ENCODE measurements around the gene PROSER3.

The PROSER3 gene

DNA sequence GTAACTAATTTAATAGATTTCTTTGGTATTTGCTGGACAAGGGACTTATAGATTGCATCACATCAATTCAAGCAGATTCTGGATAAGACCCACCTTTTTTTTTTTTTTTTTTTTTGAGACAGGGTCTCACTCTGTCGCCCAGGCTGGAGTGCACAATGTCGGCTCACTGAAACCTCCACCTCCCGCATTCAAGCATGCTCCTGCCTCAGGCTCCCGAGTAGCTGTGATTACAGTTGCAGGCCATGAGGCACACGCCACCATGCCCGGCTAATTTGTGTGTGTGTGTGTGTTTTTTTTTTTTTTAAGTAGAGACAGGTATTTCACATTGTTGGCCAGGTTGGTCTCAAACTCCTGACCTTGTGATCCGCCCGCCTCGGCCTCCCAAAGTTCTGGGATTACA lies 58.9 kb downstream of the PROSER3 start:
- in situ Hi-C loops (cut with HindIII; ENCODE audit: low sequenced_read_pairs): no loop called here

DNA sequence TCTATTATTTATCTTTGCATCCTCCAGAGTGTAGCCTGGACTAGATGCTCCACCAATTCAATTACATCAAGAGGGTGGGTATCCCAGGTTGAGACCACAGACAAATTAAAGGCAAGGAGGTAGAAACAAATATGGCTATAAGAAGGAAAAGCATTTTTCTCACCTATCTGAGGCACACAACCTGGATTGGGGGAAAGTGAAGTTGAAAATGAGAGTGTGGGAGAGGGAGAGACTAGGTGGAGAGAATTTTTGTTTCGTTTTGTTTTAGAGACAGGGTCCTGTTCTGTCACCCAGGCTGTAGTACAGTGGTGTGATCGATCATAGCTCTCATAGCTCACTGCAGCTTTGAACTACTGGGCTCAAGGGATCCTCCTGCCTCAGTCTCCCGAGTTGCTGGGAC lies 60.5 kb downstream of the PROSER3 start:
- in situ Hi-C loops (cut with HindIII; ENCODE audit: low sequenced_read_pairs): no loop called here

Measured in DLD1 (cell line).